Muscle of leg (tissue), 11 donors: ENCODE measurements around the gene DPH3. TPM values are rescaled to one million over a fixed set of nuclear protein-coding genes. Genes with fewer than 3 reads are reported as not detected.

Experiments
- DNase-seq: peaks from one replicate; pipeline ENCODE4 v3.0.0; 2013
- H3K27ac ChIP-seq: one replicate; pipeline ENCODE4 v1.5.1; 2013; ENCODE audit warnings: mild to moderate bottlenecking, low read length, control low read depth
- H3K27me3 ChIP-seq: one replicate; pipeline ENCODE4 v1.6.1; 2013; ENCODE audit warnings: low read length; ENCODE audit not compliant: control insufficient read depth, insufficient read depth
- H3K36me3 ChIP-seq: one replicate; pipeline ENCODE4 v1.6.1; 2013; ENCODE audit warnings: low read length; ENCODE audit not compliant: control insufficient read depth, insufficient read depth
- H3K4me1 ChIP-seq: one replicate; pipeline ENCODE4 v1.6.1; 2013; ENCODE audit warnings: low read length; ENCODE audit not compliant: control insufficient read depth, insufficient read depth
- H3K4me3 ChIP-seq: one replicate; pipeline ENCODE4 v1.5.1; 2013; ENCODE audit warnings: low read length, control low read depth
- H3K9me3 ChIP-seq: replicated peaks from 2 replicates; pipeline ENCODE4 v1.6.1; 2013; ENCODE audit warnings: low read depth, low read length; ENCODE audit not compliant: control insufficient read depth
- WGBS: methylation state at CpG from one replicate; pipeline ENCODE4 v1.1.5; 2013; ENCODE audit warnings: missing lambda C conversion rate; ENCODE audit not compliant: insufficient coverage; 5-methylcytosine and 5-hydroxymethylcytosine counted together
- polyA plus RNA-seq, 8 donors: library from polyadenylated mRNA; unstranded; fragments of 120-200 nt; gene quantifications; one replicate each; pipeline versions ENCODE4 v1.2.1 to v1.2.3, GENCODE V29; 2013; ENCODE audit warnings: inconsistent platforms in 1 of 8, low replicate concordance in 1 of 8; ENCODE audit not compliant: insufficient read length in 8 of 8, insufficient read depth in 1 of 8
- total RNA-seq: library from RNA; stranded (reverse); fragments of 120-200 nt; gene quantifications from one replicate; pipeline ENCODE4 v1.2.4, GENCODE V29; 2013

Gene DPH3
- total and polyA plus RNA-seq, 9 donors, result 15.5 to 26.1 (median 23.6) TPM

DNA sequence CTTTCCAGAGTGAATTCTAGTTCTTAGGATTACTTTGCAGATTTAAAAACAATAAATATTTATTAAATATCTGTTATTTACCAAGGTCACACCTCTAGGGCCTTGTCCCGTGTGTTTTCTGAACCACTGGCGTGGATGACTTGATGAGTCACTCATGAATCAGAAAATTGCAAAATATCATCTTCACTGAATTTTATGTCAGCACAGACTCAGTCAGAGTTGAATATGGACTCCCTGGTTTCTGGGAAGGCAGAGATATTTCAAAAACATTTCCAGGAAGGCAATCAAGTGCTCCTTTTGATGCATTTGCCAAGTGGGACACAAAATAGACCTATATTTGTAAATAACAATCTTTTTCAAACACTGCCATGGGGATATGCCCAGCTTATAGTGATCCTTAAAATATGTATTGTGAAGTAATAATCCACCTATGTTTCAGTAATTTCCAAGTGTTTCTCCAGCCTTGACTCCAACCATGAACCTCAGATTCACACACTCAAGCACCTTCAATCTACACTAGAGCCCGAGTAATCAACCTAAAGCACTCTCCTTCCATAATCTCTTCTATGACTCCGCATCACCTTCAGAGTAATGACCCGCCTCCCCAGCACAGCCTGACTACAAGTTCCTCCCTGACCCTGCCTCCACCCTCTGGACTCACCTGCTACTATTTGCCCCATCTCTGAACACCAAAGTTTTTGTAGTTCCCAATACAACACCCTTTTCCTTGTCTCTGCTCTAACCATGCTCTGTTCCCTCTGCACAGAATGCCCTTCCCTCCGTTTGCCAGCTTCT, 24.3 kb downstream of the DPH3 start:
- Histone ChIP-seq H3K27ac (no peak overlapping the region), H3K4me3 (no peak overlapping the region), H3K36me3 (no peaks in the 10 kb centered on the region), H3K27me3 (no peaks in the 10 kb centered on the region), H3K9me3 (no peaks in the 10 kb centered on the region), H3K4me1 (peaks cover 5% of the 10 kb centered on the region)
- peak; percentile 24 for DNase-seq
- 90% methylated on average over 4 of the region's 6 CpGs for WGBS

- H3K36me3 ChIP-seq, result no peaks in the 10 kb centered on the region
- no peak overlapping the region for H3K27ac ChIP-seq
- WGBS, result no CpG with 5 or more reads among the region's 4 CpGs
Measured at GRCh38 chr3:16239780-16240179, 25.0 kb downstream of the DPH3 start.

DNA sequence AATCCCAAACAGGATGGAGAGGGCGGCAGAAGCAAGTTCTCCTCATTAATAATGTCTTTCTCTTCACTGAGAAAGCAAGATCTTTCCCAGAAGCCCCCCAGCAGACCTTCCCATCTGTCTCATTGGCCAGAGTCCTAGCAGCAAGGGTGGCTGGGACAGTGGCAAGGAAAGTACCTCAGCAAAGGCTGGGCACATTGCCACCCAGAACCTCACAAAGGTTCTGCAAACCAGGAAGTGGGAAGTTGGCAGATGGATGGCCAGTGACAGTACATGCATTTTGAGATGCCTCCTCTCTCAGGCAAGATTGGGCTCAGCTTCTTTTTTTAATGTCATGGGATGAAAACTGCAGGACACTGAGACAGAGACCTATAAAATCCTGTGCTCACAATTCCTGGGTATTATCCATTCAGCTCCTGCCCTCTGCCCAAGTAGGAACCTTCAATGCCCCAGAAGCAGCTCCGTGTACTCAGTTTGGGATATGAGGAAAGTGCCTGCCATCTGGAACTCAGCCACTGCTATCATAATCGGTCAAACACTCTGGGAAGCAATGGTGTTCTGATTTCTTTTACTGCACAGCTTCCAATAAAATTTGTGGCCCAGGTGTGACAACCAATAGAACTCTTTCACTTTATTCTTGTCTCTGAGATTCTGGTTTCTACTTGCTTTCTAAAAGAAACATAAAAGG, 25.5 kb downstream of the DPH3 start:
- H3K27ac ChIP-seq, result no peak overlapping the region
- no peaks in the 10 kb centered on the region for H3K27me3 ChIP-seq
- no peaks in the 10 kb centered on the region for H3K36me3 ChIP-seq

More at GRCh38 chr3:16239780-16240179, 25.0 kb downstream of the DPH3 start:
- peak; percentile 31 for DNase-seq
- no peaks in the 10 kb centered on the region for H3K27me3 ChIP-seq
- peaks cover 5% of the 10 kb centered on the region for H3K4me1 ChIP-seq
- H3K4me3 ChIP-seq, result no peak overlapping the region
- H3K9me3 ChIP-seq, result no peaks in the 10 kb centered on the region

DNA sequence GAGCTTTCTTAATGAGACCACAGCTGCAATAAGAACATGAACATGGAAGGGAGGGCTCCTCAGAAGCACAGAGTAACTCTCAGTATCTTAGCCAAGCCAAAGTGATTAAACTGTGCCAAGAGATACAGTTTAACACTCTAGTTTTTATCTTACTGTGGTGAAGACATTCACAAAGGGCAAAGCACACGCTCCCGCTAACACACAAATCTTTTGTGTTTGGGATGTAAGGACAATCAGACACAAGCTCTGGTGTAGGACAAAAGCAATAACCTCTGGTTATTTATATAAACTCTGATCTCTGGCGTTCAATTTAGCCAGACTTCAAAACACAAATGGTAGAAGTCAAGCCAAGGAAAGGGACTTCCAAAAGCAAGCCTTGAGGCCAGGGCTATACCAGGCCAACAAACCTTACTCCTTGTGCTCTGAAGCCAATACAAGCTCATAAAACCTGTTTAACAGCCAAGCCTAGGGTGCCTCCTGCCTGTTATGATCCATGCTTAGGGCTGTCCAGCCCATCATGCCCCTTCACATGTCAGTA, 27.8 kb downstream of the DPH3 start:
- Histone ChIP-seq H3K36me3 (no peaks in the 10 kb centered on the region), H3K9me3 (no peaks in the 10 kb centered on the region), H3K27ac (no peak overlapping the region), H3K4me1 (peaks cover 5% of the 10 kb centered on the region), H3K27me3 (no peaks in the 10 kb centered on the region), H3K4me3 (no peak overlapping the region)
- WGBS, result no CpG with 5 or more reads among the region's 3 CpGs
- no peak for DNase-seq

More for the DNA sequence above, 25.5 kb downstream of the DPH3 start:
- Histone ChIP-seq H3K9me3 (no peaks in the 10 kb centered on the region), H3K4me3 (no peak overlapping the region), H3K4me1 (peaks cover 5% of the 10 kb centered on the region)
- 27% methylated on average over 2 of the region's 3 CpGs for WGBS
- DNase-seq, result peak; percentile 22

- DNase-seq, result no peak
- WGBS, result no CpG with 5 or more reads among the region's 4 CpGs
- no peaks in the 10 kb centered on the region for H3K27me3 ChIP-seq
- H3K27ac ChIP-seq, result no peak overlapping the region
- no peaks in the 10 kb centered on the region for H3K36me3 ChIP-seq
- H3K4me3 ChIP-seq, result no peak overlapping the region
- no peaks in the 10 kb centered on the region for H3K9me3 ChIP-seq
- peaks cover 5% of the 10 kb centered on the region for H3K4me1 ChIP-seq
Measured at GRCh38 chr3:16236030-16236639, 28.6 kb downstream of the DPH3 start.

- no peaks in the 10 kb centered on the region for H3K27me3 ChIP-seq
- WGBS, result no CpG with 5 or more reads among the region's 2 CpGs
- no peaks in the 10 kb centered on the region for H3K9me3 ChIP-seq
- no peak overlapping the region for H3K27ac ChIP-seq
- H3K4me3 ChIP-seq, result no peak overlapping the region
- DNase-seq, result no peak
- peaks cover 2% of the 10 kb centered on the region for H3K4me1 ChIP-seq
- H3K36me3 ChIP-seq, result no peaks in the 10 kb centered on the region
Measured at GRCh38 chr3:16234281-16234680, 30.5 kb downstream of the DPH3 start.

GRCh38 chr3:16233806-16234205, 30.9 kb downstream of the DPH3 start:
- Histone ChIP-seq H3K27me3 (no peaks in the 10 kb centered on the region), H3K36me3 (no peaks in the 10 kb centered on the region), H3K4me3 (no peak overlapping the region), H3K9me3 (no peaks in the 10 kb centered on the region), H3K27ac (no peak overlapping the region), H3K4me1 (no peaks in the 10 kb centered on the region)
- WGBS, result no CpG with 5 or more reads among the region's 1 CpG
- no peak for DNase-seq

DNA sequence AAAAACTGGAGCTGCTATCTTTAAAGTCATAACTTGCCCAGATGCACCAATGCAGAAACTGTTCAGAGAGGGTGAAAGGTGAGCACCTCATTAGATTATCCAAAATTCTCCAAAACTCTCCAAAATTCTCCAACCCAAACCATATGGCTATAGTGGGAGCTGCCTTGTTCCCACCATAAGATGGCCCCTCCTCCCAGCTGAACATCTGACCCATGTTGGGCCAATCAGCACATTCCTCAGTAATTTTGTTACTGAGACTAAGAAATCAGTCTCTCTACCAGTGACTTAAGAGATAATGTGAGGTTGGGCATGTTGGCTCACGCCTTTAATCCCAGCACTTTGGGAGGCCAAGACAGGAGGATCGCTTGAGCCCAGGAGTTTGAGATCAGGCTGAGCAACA, 32.8 kb downstream of the DPH3 start:
- Histone ChIP-seq H3K4me3 (no peak overlapping the region), H3K27me3 (no peaks in the 10 kb centered on the region), H3K4me1 (no peaks in the 10 kb centered on the region), H3K36me3 (no peaks in the 10 kb centered on the region), H3K9me3 (no peaks in the 10 kb centered on the region), H3K27ac (no peak overlapping the region)
- no peak for DNase-seq
- no CpG with 5 or more reads among the region's 2 CpGs for WGBS

GRCh38 chr3:16229681-16230080, 35.1 kb downstream of the DPH3 start:
- Histone ChIP-seq H3K4me3 (no peak overlapping the region), H3K27me3 (no peaks in the 10 kb centered on the region), H3K9me3 (no peaks in the 10 kb centered on the region), H3K27ac (no peak overlapping the region), H3K4me1 (no peaks in the 10 kb centered on the region), H3K36me3 (no peaks in the 10 kb centered on the region)
- DNase-seq, result no peak

- Histone ChIP-seq H3K9me3 (no peaks in the 10 kb centered on the region), H3K27ac (no peak overlapping the region), H3K27me3 (no peaks in the 10 kb centered on the region), H3K36me3 (no peaks in the 10 kb centered on the region), H3K4me1 (no peaks in the 10 kb centered on the region), H3K4me3 (no peak overlapping the region)
- no peak for DNase-seq
- WGBS, result no CpG with 5 or more reads among the region's 1 CpG
Measured at GRCh38 chr3:16227566-16227965, 37.2 kb downstream of the DPH3 start.
